Eye (tissue), 1 donor: ENCODE measurements around the gene WNT4.

Experiments
- DNase-seq: peaks from one replicate; pipeline ENCODE4 v3.0.0-alpha.2; 2015

WNT4 gene

DNA sequence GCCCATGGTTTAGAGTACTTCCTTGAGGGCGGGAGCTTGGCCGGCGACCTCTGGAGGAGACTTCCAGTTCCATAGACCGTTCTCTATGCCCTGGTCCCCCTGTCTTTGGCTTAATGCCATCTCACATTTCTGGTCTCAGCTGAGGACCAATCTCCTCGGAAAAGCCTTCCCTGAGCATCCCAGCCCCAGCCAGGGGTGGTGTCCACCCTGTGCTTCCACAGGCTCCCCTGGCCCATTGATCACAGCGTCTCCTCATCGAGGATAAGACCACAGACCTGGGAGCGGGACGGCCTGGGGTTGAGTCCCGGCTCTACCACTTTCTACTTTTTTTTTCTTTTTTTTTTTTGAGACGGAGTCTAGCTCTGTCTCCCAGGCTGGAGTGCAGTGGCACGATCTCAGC lies 14.5 kb downstream of the WNT4 start:
- no peak for DNase-seq

DNA sequence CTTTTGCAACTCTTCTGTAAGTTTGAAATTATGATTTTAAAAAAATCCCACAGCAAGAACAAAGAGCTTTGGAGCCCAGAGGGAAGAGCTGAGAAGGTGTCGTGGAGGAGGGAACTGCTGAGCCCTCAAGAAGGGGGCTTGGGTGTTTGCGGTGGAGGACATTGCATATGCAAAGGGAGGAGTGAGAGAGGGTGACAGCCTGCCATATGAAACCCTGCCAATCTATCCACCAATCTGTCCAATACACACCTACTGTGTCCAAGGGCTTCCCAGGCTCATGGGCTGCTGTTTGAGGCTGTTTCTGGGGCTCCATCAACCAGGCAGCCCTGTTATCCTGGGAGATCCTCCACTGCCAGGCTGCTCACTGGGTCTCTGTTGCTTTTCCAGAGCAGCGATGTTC lies 15.2 kb downstream of the WNT4 start:
- no peak for DNase-seq

DNA sequence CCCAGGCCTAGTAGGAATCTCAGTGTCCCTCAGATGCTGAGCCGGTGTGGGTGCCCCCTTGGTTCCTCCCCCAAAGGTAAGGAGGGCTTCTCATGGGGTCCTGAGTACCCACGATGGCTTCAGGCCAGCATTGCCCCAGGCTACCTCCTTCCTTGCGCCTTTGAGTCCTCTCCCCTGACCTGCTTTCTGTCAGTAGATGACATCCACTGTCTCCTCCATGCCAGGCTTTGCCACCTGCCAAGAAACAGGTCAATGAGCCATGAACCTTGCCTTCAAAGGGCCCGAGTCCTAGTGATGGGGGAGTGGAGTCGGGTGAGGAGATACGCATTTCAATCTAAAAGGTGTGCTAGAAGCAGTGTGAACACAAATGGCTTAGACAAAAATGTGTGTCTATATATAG lies 15.6 kb downstream of the WNT4 start:
- DNase-seq: no peak

DNA sequence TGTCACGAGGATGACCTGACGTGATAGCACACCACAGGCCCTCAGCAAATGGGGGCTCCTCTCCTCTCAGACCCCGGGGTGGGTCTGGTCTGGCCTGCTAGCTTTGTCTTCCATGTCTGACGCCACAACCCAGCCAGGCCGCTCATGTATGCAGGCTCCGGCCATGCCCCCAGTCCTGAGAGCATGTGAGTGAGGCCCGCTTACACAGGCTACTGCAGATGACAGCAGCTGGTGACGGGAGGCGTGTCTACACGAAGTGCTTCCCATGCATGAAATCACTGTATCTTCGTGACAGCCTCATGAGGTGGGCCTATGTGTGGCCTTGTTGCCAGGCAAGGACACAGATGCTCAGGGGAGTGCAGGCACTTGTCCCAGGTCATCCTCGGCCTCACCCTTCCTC lies 16.4 kb downstream of the WNT4 start:
- DNase-seq: peak; percentile 69

DNA sequence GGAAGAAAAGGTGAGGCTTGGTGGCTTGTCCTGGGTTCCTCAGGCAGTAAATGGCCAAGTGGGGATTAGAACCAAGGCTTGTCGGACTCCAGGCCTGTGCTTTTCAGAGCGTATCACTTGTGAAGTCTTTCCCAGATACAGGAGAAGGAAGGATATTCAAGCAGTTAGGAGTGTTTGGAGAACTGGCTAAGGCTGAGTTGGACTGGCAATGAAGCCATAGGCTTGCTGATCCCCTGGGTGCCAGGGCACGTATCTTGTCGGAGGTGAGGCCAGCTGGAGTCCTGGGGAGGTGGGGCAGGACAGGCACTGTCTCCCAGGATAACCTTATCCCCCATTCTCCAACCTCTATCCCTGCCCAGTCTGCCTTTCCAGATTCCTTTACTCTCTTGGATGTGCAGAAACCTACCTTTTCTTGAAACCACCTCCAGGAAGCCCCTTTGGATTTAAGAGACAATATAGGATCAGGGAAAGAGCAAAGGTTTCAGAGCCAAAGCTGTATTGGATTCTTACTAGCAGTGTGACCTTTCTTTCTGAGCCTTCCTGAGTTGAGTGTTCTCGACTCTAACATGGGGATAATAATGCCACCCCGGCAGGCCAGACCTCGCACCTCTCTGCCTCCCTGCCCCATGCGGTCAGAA lies 18.2 kb downstream of the WNT4 start:
- no peak for DNase-seq

DNA sequence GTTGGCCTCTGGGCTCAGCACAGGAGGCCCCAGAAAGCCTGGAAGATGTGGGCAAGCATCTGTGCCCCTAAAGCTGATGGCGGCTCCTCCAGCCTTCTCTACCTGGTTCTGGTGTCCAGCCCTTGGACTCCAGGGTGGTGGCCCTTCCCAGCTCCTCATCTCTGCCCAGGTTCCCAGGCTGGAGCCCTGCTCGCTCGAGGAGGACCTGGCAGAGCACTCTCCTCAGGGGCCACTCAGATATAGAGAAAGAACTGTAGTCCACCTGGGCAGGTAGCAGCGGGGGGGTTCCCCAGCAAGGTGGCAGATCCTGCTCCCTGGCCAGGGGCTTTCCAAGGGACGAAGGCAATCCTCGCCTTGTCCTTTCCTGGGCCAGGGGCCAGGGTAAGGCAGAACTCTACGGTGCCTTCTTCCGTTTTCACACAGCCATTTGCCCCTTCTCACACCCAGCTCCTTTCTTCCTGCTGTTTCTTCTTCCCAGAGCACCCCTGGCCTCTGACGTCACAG lies 18.9 kb downstream of the WNT4 start:
- DNase-seq: no peak

DNA sequence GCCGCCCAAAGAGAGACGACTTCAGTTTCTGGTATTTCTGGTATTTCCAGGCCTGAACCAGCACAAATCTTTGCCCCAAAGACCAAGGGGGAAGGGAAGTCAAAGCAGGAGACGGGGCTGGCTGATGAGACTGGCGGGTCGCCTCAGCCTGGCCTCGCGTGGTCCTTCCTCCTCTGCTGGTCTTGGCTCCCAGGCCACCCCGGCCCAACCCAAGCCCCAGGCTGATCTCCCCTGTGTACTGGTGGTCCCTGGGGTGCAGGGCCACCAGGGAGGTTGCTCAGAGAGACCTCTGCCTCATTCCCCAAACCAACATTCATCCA lies 19.9 kb downstream of the WNT4 start:
- DNase-seq: no peak

DNA sequence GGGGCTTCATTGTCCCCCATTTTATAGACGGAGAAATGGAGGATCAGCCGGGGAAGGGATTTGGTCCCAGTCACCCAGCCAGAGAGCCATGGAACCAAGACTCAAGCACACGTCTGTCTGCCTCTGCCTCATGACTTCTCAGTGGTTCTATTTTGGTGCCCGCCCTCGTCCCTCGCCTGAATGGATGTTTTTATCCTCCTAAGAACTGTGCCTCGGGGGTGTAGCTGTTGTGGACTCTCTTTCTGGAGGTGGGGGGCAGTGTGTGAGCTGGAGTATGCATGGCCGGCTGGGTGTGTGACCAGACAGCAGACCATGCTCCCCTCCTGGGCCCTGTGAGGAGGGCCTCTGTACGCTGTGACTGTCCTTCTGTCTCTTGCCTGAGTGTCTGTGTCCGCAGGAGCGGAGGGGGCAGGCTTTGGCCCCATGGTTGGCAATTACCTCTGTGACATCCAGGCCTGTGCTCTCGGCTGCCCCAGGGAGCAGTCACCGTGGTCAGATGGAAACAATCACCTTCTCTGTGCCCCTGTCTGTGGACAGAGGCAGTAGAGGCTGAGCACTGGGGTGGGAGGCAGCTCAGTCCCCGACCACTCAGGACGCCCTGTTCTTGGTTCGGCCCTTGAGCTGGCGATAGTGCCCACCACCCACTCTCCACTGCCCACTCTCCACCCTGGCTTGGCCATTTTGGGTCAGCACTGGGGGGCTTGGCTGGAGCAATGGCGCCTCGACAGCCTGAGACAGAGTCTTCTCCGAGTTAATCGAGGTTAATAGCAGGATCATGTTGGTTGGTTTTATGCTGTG lies 20.4 kb downstream of the WNT4 start:
- no peak for DNase-seq

DNA sequence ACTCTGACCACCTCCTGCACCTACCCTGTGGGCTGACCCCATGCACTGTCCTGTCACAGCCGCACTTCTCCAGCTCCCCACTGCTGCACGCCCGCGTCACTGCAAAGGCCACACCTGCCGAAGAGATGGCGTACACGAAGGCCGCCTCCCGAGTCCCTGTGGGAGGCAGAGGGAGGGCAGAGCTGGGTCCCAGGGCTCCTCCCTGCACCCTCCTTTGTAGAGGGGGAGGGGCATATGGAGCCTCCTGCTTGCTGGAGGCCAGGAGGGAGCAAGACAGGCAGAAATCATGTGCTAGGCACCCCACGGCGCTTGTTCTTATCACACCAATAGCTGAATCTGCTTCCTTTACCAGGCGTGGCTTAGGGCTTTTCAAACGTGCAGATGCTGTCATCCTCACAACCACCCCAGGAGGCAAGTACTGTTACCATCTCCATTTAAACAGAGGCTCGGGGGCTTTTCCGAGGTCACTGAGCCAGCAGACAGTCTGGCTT lies 21.4 kb downstream of the WNT4 start:
- peak; percentile 65 for DNase-seq

DNA sequence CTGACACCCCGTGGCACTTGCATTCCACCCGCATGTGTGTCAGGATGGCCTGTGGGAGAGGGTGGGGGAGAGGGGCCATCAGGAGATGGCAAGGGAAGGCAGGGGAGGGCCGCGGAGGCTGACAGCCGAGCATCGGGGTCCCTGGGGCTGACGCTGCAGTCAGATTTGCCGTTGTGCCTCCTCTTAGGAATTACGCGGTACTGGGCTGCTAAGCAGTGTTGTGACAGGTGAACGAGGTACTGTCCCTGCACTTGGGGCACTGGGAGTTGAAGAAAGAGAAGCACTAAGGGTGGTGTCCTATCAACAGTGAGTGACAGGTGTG lies 22.5 kb downstream of the WNT4 start:
- DNase-seq: no peak

DNA sequence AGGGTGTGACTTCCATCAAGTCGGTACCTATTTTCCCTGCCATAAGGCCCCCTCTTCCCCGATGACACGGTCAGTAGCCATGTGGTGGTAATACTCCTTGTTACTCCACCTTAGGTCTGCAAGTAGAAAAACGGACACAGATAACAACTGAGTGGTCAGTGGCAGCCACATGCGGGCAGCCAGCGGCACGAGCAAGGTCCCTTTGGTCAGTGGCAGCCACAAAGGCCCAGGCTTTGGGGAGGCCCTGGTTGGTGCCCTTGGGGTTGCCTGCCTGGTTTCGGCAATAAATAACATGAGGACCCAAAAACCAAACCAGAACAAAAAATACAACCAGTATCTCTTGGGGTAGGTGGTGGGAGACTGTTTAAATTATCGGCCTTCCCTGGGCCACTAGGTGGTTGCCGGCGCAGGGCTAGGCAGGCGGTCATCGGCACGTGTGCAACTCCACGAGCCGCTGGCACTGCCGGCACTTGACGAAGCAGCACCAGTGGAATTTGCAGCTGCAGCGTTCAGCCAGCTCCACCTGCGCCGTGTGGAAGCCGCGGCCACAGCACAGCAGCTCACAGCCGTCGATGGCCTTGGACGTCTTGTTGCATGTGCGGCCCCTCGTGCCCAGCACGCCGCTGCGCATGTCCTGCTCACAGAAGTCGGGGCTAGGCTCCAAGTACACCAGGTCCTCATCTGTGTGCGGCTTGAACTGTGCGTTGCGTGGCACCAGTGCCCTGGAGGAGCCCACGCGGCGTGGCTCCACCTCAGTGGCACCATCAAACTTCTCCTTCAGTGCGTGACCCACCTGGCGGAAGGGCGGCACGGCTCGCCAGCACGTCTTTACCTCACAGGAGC lies 23.1 kb downstream of the WNT4 start:
- no peak for DNase-seq

DNA sequence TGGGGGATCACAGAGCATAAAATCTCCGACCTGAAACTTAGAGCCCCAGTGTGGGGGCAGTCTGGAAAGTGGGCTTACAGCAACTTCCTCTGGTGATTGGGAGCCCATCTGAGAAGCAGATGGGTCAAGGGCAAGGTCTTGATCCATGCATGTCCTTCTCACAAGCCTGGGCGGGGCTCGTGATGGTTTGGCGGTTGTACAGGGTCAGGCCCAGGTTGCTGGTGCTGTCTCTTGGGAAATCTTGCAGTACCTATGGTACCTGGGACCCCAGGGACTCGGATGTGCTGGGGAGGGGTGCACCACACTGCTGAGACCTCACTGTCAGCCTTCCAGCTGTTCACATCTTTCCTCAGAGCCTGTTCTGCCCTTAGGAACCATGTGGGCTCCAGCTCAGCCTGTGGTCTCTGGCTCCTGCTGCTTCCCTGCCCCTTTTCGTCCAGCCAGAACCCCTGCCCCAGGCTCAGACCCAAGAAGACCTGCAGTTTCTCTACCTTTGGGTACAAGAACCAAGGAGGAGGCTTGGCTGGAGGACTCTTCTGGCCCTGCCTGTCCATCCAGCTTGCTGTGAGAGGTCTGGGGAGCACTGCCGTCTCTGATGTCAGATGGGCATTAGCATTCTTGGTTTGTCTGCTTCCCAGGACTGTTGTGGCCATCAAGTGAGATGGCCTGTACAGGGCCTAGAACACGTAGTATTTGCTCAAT lies 24.5 kb downstream of the WNT4 start:
- no peak for DNase-seq

DNA sequence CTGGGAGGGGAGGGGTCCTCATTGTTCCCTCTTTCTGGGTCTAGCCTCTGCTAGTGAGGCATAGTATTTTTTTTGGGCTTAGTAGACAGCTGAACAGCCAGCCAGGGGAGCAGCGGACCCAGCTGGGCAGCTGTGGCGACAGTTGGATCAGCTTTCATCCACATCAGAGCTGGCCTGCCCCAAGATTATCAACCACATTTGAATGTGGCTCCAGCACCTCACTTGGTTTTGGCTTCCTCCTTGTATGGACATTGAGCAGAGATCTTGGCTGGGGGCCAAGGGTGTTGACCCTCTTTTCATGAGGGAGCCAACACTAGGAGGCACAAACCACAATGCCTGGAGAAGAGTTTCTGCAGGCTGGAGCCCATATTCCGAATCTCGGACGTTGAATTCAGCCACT lies 25.0 kb downstream of the WNT4 start:
- DNase-seq: no peak

DNA sequence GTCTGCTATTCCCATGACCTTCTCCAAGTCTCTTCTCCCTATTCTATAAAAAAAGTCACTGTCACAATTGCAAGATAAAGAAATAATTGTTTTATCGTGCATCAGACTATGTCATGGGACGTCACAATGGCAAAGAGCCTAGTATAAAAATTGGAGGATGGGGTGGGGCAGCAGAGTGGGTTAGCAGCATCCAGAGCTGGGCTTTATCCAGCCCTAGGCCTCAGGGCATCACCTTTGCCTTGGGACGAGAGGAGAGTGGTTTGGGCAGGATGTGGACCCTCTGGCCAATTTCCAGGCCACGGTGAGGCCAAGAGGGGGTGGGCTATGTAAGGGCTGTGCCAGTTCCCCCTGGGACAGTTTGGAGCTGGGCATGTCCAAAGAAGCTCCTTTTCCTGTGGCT lies 25.7 kb downstream of the WNT4 start:
- DNase-seq: no peak

DNA sequence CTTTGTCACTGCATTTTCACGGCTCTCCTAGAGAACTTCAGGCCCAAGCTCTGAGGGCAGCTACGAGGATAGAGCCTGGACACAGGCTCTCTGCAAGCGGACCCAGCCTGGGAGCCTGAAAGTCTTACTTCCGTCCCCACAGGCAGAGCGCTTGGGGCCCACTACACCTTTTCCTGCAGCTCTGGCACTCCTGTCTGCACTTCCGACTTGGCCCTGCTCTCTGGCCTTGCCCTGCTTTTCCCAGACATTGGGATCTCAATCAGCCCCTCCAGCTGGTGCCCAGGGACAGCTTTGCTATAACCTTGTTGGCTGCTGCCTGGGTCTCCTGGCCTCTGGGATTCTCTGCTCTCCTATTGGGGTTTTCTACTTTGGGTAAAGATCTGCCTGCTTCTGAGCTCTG lies 27.6 kb downstream of the WNT4 start:
- no peak for DNase-seq

DNA sequence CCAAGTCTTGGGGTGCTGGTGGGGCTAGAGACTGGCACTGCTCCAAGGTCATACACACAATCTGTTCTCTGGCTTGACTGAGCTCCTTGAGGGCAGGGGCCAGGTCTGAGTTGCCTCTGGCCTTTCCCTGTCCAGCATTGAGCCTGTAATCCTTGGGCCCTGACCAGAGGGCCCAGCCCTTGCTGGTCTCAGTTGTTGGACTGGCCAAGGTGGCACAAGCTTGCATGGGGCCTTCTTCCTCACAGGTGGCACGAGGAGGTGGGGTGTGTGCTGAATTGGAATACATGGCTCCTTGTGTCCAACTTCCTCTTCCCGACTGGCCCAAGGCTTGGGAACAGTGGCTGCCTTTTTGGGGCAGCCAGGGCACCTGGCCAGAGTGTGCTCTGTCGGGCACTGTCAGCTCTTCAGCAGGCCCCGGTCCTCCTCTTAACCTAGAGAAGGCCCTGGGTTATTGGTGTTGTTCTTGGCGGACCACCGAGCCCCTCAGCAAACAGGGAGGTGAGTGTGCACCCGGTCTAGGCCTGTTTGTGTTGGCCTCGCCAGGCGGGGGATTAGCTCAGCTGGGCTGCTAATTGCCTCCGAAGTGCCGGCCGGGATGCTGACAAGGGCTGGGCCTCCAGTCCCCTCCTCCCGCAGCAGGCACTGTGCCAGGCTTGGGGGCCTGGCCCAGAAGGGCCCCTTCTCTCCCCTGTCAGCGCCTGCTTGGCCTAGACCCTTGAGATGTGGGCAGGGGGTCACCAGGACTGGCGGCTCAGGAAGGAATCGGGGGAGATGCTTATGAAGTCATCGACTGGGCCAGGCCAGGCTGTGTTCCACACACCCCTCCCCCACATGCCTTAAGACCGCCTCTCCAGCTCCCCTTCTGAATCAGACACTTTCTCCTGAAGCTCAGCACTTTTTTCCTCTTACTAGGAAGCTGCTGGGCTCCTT lies 28.5 kb downstream of the WNT4 start:
- peak; percentile 81 for DNase-seq

DNA sequence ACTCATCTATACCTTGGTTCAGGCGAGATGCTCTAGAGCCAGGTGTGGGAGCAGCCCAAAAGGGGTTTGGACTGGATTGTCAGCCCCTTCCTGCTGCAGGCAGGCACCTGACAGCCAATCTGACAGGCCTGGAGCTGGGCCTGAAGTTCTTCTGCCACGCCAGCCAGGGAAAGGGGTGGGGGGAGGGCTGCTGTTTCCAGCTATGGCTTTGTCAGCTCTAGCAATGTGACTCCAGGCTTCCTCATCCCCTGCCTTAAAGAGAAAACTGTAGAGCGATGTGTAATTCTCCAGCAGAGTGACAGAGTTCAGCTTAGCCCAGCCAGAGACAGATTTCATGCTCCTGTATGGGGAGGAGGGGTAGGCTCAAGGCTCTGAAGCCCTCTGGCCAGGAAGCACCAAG lies 30.3 kb downstream of the WNT4 start:
- no peak for DNase-seq

DNA sequence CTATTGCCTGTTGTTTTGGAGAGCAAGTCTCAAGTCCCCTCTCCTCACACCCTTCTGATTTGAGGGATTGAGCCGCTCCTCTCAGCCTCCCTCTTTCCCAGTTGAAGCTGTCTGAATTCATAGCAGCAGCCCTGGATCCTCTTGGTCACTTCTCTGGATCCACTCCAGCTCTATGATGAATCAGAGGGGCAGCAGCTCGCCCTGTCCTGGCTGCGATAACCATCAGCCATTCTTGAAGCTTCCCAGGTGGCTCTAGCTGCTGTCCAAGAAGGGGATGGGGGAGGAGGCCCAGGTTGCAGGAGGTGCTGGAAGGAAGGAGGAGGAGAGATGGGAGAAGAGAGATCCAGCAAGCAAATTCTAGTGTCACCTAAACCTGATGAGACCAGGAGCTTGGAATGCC lies 31.3 kb downstream of the WNT4 start:
- no peak for DNase-seq

DNA sequence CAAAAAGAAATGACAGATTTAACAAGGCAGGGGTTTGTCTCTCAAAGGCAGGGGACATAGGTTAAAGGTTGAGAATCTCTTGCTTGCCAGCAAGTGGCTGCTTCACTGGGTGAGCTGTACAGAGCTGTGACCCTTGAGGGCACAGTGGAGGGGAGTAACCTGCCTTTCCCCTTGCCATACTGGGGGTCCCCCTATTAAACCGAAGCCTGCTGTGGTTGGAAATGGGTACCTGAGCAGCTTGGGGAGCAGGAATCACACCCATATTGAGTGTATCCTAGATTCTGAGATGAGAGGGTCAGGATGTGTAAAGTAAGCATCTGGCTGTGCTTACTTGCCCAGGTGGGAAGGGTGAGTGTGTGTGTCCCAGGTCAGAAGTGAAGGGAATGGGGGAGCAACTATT lies 31.8 kb downstream of the WNT4 start:
- no peak for DNase-seq

DNA sequence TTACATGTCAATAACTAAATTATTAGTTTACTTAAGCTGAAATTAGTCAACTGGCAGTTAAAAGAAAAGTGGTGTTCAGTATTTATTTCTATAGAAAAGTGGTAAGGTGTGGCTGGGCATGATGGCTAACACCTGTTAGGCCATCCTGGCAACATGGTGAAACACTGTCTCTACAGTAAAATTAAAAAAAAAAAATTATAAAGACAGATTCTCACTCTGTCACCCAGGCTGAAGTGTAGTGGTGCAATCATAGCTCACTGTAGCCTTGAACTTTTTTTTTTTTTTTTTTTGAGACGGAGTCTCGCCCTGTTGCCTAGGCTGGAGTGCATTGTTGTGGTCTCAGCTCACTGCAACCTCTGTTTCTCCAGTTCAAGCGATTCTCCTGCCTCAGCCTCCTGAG lies 32.9 kb downstream of the WNT4 start:
- no peak for DNase-seq

DNA sequence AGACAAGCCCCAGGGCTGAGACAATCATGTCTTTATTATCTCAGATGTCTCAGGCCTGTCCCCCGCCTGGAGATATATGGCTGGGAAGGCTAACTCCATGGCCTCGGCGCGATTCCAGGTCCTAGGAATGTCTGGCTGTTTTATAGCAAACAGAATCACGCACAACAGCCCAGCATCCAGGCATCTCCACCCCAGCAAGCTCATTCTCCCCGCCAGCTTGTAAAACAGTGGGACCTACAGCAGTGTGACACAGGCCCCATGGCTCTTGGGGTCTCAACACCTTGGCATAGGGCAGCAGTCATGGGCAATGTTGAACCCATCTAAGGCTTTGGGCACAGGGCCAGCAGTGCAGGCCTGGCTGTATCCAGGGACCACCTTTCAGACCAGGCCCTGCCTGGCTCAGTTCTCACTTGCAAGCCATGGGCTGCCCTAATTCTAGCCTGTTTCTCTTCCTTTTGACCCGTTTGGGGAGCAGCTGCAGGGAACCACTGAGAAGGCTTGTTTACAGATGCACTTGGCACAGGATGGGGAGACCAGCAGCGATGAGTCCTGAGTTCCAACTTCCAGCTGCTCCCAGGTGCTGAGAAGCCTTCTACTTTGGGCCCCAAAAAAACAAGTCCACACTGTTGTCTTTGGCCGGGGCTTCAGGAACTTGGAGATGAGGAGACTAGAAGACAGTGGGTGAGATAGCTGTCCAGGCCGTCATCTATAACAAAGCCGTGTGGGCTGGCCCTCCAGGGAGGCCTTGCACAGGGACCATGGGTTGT lies 34.4 kb downstream of the WNT4 start:
- no peak for DNase-seq
